ENCODE data around the gene PLXNC1. TPM values are rescaled to one million over a fixed set of nuclear protein-coding genes. Genes with fewer than 3 reads are reported as not detected.

The PLXNC1 gene
- polyA plus RNA-seq, 1 donor (not counting 4 experiments of a cell fraction or from before 2014, with no cell fraction given) = 0.17 TPM

DNA sequence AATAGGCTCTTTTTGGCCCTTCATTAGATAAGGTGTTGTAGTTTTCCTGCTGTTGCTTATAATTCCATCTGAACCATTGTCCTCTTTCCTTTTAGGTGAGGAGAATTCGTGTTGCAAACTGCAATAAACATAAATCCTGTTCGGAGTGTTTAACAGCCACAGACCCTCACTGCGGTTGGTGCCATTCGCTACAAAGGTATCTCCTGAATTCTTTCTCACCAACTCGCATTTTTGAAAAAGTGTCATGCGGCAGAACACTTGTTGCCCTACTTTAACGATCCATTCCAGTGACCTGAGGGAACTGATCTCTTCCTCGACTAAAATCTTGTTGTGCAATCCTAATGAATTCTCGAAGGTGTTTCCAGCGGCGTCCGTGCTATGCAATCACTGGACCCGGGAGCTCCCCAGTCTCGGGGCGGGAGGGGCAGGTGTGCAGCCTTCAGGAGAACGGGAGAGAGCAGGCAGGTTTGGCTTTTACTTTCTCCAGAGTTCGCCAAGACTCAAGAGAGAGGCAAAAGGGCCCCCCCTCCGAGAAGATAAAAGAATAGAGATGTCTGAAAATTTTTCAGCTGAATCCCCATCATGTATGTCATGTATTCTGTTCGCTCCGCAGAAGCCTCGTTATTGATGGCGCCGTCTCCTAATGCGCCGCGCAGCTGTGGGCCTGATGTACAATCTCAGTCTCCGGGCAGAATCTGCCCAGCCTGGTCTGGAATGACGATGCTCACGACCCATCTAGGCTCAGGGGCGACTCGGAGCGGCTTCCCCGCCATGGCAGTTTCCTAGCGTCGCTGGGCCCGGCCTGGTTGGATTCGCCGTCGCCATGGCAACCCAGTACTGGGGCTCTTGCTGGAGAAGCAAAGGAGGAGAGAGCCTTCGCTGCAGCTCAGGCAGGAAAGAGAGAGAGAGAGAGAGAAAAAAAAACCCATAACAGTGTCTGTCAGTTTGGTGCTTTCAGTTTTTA is 38.2 kb downstream of the PLXNC1 start:
- H3K36me3 ChIP-seq (ENCODE audit: control insufficient read depth in 2 of 2, extremely low read depth in 1 of 2, insufficient read depth in 2 of 2, low read length in 2 of 2) = no peaks in the 10 kb centered on the region
- H2AFZ ChIP-seq (ENCODE audit: control insufficient read depth, low read length) = no peak overlapping the region
- no peak for FAIRE-seq
- no peaks in the 10 kb centered on the region for H4K20me1 ChIP-seq (ENCODE audit: control insufficient read depth, extremely low read depth, insufficient read depth, low read length)
- no peak for DNase-seq (ENCODE audit: low read depth, low spot score)
- no peaks in the 10 kb centered on the region for H3K9me1 ChIP-seq (ENCODE audit: control insufficient read depth, extremely low read depth, insufficient read depth, low read length)
- peaks cover 15% of the 10 kb centered on the region for H3K27me3 ChIP-seq (ENCODE audit: control insufficient read depth, extremely low read depth, insufficient read depth, low read length)
- H3K27ac ChIP-seq (ENCODE audit: control insufficient read depth, insufficient read depth, low read length) = no peak overlapping the region
- TF ChIP-seq, protein P1, sequence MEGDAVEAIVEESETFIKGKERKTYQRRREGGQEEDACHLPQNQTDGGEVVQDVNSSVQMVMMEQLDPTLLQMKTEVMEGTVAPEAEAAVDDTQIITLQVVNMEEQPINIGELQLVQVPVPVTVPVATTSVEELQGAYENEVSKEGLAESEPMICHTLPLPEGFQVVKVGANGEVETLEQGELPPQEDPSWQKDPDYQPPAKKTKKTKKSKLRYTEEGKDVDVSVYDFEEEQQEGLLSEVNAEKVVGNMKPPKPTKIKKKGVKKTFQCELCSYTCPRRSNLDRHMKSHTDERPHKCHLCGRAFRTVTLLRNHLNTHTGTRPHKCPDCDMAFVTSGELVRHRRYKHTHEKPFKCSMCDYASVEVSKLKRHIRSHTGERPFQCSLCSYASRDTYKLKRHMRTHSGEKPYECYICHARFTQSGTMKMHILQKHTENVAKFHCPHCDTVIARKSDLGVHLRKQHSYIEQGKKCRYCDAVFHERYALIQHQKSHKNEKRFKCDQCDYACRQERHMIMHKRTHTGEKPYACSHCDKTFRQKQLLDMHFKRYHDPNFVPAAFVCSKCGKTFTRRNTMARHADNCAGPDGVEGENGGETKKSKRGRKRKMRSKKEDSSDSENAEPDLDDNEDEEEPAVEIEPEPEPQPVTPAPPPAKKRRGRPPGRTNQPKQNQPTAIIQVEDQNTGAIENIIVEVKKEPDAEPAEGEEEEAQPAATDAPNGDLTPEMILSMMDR (optimal IDR thresholded peaks at IDR 0.05 in 1 of 3, IDR thresholded peaks at IDR 0.05 in 1 of 3, conservative IDR thresholded peaks at IDR 0.05 in 1 of 3; ENCODE audit: extremely low read depth in 1 of 3, insufficient read depth in 2 of 3, low read length in 3 of 3) = no peak
- TF ChIP-seq EZH2 (IDR thresholded peaks at IDR 0.05; ENCODE audit: low read length) = no peak
- no peaks in the 10 kb centered on the region for H3K9me3 ChIP-seq (ENCODE audit: control insufficient read depth, low read depth, low read length)
- H3K9ac ChIP-seq (ENCODE audit: control insufficient read depth, extremely low read depth, insufficient read depth, low read length) = no peak overlapping the region
- H3K79me2 ChIP-seq (ENCODE audit: control insufficient read depth, insufficient read depth, low read length) = no peaks in the 10 kb centered on the region
- dilution Hi-C loops (cut with MboI; ENCODE audit: extremely low pct_ligation_motif_present, low sequenced_read_pairs) = no loop called here
- H3K4me1 ChIP-seq (ENCODE audit: control insufficient read depth, extremely low read depth, insufficient read depth, low read length) = no peaks in the 10 kb centered on the region
- H3K4me2 ChIP-seq (ENCODE audit: control insufficient read depth, extremely low read depth, insufficient read depth, low read depth, low read length) = no peak overlapping the region
- H3K4me3 ChIP-seq (ENCODE audit: control insufficient read depth in 2 of 3, extremely low read depth in 1 of 3, insufficient read depth in 2 of 3, low read depth in 1 of 3, low read length in 3 of 3) = no peak overlapping the region

DNA sequence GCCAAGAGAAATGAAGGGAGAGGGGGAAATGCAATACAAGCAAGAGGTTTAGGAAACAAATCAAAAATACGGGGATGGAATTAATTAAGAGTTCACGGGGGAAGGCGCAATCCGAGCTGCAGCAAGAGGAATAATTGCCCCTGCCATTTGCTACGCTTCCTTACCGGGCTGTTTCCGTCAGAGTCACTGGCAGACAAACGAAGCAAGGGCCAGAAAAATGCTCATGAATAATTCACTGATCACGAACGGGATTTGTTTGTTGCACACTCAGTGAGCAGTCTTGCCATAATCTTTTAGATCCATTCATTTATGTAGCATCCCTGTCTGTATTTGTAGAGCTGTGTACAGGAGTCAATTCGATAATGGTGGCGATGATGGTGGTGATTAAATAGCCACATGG is 39.0 kb downstream of the PLXNC1 start:
- H3K27ac ChIP-seq (ENCODE audit: control insufficient read depth, insufficient read depth, low read length) = no peak overlapping the region
- no peaks in the 10 kb centered on the region for H3K9me1 ChIP-seq (ENCODE audit: control insufficient read depth, extremely low read depth, insufficient read depth, low read length)
- DNase-seq (ENCODE audit: low read depth, low spot score) = no peak
- no peak overlapping the region for H3K9ac ChIP-seq (ENCODE audit: control insufficient read depth, extremely low read depth, insufficient read depth, low read length)
- dilution Hi-C loops (cut with MboI; ENCODE audit: extremely low pct_ligation_motif_present, low sequenced_read_pairs) = no loop called here
- H3K79me2 ChIP-seq (ENCODE audit: control insufficient read depth, insufficient read depth, low read length) = no peaks in the 10 kb centered on the region
- H3K4me1 ChIP-seq (ENCODE audit: control insufficient read depth, extremely low read depth, insufficient read depth, low read length) = no peaks in the 10 kb centered on the region
- no peak for FAIRE-seq
- no peaks in the 10 kb centered on the region for H3K9me3 ChIP-seq (ENCODE audit: control insufficient read depth, low read depth, low read length)
- peaks cover 15% of the 10 kb centered on the region for H3K27me3 ChIP-seq (ENCODE audit: control insufficient read depth, extremely low read depth, insufficient read depth, low read length)
- H3K4me3 ChIP-seq (ENCODE audit: control insufficient read depth in 2 of 3, extremely low read depth in 1 of 3, insufficient read depth in 2 of 3, low read depth in 1 of 3, low read length in 3 of 3) = no peak overlapping the region
- H3K36me3 ChIP-seq (ENCODE audit: control insufficient read depth in 2 of 2, extremely low read depth in 1 of 2, insufficient read depth in 2 of 2, low read length in 2 of 2) = no peaks in the 10 kb centered on the region
- no peak overlapping the region for H2AFZ ChIP-seq (ENCODE audit: control insufficient read depth, low read length)
- H4K20me1 ChIP-seq (ENCODE audit: control insufficient read depth, extremely low read depth, insufficient read depth, low read length) = no peaks in the 10 kb centered on the region
- H3K4me2 ChIP-seq (ENCODE audit: control insufficient read depth, extremely low read depth, insufficient read depth, low read depth, low read length) = no peak overlapping the region
- TF ChIP-seq, protein P1 (optimal IDR thresholded peaks at IDR 0.05 in 1 of 3, IDR thresholded peaks at IDR 0.05 in 1 of 3, conservative IDR thresholded peaks at IDR 0.05 in 1 of 3; ENCODE audit: extremely low read depth in 1 of 3, insufficient read depth in 2 of 3, low read length in 3 of 3) = no peak
- TF ChIP-seq EZH2 (IDR thresholded peaks at IDR 0.05; ENCODE audit: low read length) = no peak
